Measurements from ENCODE around the gene GRIK2.

GRIK2 gene

DNA sequence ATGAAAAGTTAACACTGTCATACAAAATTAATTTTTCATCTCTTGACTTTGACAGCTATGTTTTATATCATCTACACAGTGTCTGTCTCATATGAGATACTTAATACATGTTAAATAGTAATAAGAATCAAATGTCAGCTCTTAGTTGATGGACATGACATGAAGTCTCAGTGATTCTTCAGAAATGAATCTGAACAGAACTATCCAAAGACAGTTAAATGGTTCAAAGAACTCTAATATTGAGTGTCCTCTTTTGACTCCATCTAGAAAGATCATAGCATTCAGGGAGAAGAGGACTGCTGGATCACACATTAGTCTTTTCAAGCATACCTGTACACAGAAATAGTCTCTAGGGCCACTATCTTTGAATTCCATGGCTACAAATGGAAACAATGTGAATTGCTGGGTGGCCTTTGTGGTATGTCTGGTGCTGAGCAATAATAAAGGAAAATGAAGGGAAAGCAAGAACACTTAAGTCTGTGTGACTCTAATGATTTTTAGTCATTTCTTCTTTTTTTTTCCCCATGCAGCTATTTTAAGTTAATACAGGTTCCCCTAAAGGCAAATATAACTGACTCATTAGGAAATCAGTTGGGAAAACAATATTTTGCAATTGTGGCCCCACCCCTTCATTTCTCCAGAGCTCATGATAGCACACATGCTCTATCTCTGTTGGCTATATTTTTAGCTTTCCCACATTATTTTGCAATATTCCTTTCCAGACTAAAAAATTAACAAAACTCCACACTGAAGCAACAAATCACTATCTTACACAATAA lies 367.5 kb downstream of the GRIK2 start:
- DNase-seq (ENCODE audit: low read depth), result peak; percentile 95
- TF ChIP-seq CTCF (IDR thresholded peaks at IDR 0.05; ENCODE audit: low read length, missing control alignments), result no peak
- no peak overlapping the region for H3K4me3 ChIP-seq (replicated peaks; ENCODE audit: low read depth, low read length)

GRCh38 chr6:101762851-101763250 lies 369.3 kb downstream of the GRIK2 start:
- no peak overlapping the region for H3K4me3 ChIP-seq (replicated peaks; ENCODE audit: low read depth, low read length)
- TF ChIP-seq CTCF (IDR thresholded peaks at IDR 0.05; ENCODE audit: low read length, missing control alignments), result no peak
- peak; percentile 16 for DNase-seq (ENCODE audit: low read depth)

DNA sequence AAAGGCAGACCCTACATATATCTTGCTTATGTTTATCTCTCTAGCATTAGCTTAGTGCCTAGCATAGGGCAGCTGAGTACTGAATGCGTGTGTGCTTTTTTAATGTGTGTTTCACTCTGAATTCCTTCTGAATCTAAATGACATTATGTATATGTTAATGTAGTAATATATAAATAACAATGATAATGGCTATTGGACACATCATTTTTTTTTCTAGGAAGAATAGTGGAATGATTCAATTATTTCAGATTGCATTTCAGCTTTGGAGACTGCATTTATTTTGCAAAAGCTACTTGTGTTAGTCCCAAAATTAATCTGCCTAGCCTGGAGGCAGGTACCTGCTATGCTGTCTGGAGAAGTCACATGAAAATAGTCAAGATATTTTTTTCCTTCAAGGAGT lies 371.8 kb downstream of the GRIK2 start:
- no peak for DNase-seq (ENCODE audit: low read depth)
- H3K4me3 ChIP-seq (replicated peaks; ENCODE audit: low read depth, low read length), result no peak overlapping the region
- no peak for TF ChIP-seq CTCF (IDR thresholded peaks at IDR 0.05; ENCODE audit: low read length, missing control alignments)

DNA sequence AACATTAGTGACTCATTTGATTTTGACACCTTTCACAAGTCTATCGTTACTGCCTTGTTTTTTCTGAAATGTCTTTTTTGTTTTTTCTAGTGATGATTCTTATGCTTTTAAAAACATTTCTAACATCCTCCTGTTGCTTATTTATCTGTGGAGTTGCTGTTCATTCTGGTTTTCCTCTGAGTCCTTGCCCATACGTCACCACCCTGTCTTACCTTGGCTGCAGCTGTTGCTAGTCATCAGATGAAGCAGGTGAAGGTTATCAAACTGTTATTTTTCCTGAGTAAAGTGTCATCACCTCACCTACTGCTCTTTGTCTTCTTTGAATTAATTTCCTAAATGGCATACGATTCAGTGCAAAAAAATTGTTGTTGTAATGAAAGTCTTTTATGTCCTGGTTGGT lies 376.6 kb downstream of the GRIK2 start:
- TF ChIP-seq CTCF (IDR thresholded peaks at IDR 0.05; ENCODE audit: low read length, missing control alignments), result no peak
- DNase-seq (ENCODE audit: low read depth), result no peak
- H3K4me3 ChIP-seq (replicated peaks; ENCODE audit: low read depth, low read length), result no peak overlapping the region

DNA sequence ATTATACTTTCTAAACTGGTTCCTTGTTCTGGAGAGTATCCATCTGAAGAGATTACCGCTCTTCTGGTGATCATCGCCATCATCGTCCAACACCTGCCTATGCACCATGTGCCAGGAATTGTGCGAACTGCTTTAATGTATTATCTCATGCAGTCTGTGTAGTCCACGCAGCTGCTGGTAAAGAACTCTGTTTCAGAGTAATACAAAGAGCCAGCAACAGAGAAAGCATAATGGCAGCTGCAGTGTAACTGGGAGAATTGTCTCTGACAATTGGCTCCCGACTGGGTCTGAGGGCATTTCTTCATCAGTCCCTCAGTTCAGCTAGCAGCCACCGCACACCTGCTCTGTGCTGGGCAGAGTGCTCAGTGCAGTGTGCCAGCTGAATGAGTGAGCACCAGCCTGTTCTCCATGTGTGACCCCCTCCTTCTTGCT lies 383.4 kb downstream of the GRIK2 start:
- H3K4me3 ChIP-seq (replicated peaks; ENCODE audit: low read depth, low read length), result no peak overlapping the region
- TF ChIP-seq CTCF (IDR thresholded peaks at IDR 0.05; ENCODE audit: low read length, missing control alignments), result no peak
- no peak for DNase-seq (ENCODE audit: low read depth)

- no peak overlapping the region for H3K4me3 ChIP-seq (replicated peaks; ENCODE audit: low read depth, low read length)
- DNase-seq (ENCODE audit: low read depth), result no peak
- TF ChIP-seq CTCF (IDR thresholded peaks at IDR 0.05; ENCODE audit: low read length, missing control alignments), result no peak
Observed at GRCh38 chr6:101777646-101778045, 384.1 kb downstream of the GRIK2 start.

Data from fibroblast of pulmonary artery (primary cell).